Forelimb muscle (tissue), 1 donor: ENCODE measurements around the gene ATP11A. TPM values are rescaled to one million over a fixed set of nuclear protein-coding genes. Genes with fewer than 3 reads are reported as not detected.

ENCODE experiments used
- DNase-seq: peaks from one replicate; pipeline ENCODE4 v3.0.0-alpha.2; 2013; ENCODE audit warnings: low read depth
- polyA plus RNA-seq: library from polyadenylated mRNA; unstranded; fragments of 120-200 nt; gene quantifications from one replicate; pipeline ENCODE4 v1.2.1, GENCODE V29; 2013; ENCODE audit not compliant: insufficient read length

Gene ATP11A
- polyA plus RNA-seq, 1 donor, result 22.0 TPM

DNA sequence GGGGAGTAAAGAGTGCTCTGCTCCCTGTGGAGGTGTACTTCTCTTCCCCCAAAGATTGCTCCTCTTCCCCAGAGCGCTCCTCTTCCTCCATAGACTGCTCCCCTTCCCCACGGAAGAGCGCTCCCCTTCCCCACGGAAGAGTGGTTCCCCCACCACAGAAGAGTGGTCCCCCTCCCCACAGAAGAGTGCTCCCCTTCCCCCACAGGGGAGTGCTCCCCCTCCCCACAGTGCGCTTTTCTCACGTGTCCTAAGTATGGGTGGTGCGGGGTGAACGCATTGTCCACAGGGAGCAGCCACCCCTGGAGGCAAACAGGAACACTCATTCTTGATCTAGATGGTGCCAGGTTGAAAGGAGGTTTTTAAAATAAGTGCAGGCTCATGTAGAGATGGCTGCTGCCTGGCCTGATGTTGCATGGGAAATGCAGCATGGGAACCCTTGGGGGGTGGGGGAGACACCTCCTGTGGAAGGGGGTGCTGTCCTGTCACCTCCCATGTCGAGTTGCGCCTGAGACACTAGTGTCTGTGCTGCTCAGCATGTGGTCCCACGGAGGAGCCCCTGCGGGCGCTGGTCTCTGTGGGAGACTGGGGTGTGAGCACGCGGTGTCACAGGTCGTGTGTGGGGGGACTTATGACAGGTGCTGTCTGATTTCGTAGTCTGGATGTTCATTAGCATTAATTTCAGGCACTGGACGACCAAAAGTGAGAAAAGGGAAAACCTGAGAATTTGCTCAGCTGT, 52.2 kb downstream of the ATP11A start:
- DNase-seq, result no peak

- no peak for DNase-seq
Measured at GRCh38 chr13:112742583-112742982, 52.7 kb downstream of the ATP11A start.

GRCh38 chr13:112743451-112744167, 53.8 kb downstream of the ATP11A start:
- no peak for DNase-seq

GRCh38 chr13:112744168-112745021, 54.6 kb downstream of the ATP11A start:
- no peak for DNase-seq

DNA sequence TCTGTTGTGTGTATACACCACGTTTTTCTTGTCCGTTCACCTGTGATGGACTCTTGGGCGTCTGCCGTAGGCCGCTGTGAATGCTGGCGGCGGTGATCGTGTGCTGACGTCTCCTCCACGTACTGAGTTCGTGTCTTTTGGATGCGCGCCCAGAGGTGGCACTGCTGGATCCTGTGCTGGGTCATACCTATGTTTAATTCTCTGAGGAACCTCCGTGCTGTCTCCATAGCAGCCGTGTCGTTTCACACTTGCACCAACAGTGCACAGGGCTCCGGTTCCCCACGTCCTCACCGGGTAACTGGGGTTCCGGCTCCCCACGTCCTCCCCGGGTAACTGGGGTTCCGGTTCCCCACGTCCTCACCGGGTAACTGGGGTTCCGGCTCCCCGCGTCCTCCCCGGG, 56.2 kb downstream of the ATP11A start:
- no peak for DNase-seq

DNA sequence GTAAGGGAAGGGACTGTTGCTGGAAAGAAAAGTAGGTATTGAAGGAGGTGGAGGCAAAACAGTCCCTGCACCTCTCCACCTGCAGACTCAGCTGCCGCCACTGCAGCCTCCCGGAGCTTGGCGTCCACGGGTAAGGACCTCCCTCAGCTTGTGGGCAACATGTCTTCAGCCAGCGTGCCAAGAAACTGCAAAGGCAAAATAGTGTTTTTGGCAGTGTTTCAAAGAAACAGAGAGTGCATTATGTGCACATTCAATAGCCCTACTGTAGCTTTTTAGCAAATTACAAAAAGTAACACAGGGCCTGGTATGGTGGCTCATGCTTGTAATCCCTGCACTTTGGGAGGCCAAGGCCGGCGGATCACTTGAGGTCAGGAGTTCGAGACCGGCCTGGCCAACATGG, 57.4 kb downstream of the ATP11A start:
- no peak for DNase-seq

DNA sequence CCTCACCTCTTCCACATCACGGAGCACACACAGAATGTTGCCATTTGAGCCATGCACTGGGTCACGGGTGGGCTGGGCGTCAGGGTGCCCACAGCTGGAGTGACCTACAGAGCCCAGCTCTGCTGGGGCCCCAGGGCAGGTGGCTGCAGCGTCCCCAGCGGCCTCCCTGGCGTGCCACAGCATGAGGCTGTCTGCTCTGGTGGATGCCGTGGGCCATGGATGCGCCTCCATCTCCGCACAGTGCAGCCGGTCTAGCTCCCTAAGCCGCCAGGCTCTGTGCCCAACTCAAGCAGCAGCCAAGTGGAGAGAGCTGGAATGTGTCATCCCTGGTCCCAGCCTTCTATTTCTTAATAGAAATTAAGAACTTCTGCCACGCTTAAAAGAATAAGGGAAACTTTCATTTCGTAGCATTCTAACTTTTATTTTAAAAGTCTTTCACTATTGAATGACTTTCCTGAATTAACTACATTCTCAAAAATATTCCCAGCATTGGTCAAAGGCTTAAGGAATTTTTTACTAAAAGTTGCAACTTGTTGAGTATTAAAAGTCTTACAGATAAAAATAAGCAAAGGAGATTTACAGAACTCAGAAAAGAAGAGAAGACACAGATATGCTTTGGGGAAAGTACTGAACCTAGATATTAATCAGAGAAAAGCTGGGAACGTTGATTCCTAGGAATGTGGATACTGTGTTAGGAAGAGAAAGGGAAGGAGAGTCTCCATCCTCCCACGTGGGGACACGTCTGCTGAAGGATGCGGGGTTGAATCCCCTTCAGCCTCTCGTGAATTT, 59.3 kb downstream of the ATP11A start:
- DNase-seq, result no peak

DNA sequence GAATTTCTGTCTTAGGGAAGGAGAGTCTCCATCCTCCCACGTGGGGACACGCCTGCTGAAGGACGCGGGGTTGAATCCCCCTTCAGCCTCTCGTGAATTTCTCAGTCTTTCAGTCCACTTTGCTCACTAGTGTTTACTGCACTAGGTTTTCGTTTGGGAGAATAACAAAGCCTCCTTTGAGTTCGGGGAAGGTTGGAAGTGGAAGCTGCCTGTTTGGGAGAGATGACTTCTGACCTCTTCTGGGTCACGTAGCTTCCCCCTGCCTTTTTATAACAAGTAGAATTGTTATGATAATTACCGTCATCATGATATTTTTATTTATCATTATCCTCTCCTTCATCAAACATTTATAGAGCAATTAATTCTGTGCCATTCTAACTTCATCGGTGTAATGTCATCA, 60.7 kb downstream of the ATP11A start:
- DNase-seq, result no peak

- DNase-seq, result no peak
Measured at GRCh38 chr13:112751617-112752016, 61.8 kb downstream of the ATP11A start.

- no peak for DNase-seq
Measured at GRCh38 chr13:112752211-112752610, 62.4 kb downstream of the ATP11A start.

DNA sequence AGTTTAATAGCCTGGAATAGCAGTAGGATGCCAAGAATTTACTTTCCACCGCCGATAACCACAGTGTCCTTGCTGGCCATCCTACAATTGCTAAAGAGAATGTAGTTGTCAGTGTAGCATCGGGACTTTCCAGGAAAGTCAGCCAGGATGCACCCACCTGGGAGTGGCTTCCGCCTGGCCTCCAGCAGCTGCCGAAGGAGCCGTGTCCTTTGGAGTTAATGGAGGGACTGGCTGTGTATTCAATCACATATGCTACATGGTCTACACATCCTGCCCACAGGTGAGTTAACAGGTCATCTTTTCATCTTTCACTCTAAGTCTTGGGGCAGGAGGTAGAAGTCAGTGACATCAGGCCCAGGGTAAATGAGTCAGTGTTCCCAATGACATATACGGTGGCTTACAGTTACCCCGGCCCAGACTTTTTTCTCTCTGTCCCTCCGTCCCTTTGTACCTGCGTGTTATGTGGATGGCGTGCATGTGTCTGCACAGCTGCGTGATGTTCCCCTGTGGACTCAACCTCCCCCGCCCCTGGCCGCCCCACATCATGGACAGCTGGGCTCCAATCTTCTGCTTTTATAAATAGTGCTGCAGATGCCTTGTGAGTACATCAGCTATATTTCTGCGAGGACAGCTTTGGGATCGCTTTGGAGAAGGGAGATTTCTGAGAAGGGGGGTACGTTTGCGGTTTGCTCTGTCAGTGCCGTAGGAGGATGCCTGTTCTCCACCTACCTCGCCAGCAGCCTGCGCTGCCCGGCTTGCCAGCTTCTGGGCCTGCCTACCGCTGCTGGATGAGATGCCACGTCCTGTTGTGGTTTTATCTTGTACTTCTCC, 63.1 kb downstream of the ATP11A start:
- DNase-seq, result no peak

- no peak for DNase-seq
Measured at GRCh38 chr13:112753833-112754232, 64.0 kb downstream of the ATP11A start.

- DNase-seq, result no peak
Measured at GRCh38 chr13:112754281-112755025, 64.6 kb downstream of the ATP11A start.

DNA sequence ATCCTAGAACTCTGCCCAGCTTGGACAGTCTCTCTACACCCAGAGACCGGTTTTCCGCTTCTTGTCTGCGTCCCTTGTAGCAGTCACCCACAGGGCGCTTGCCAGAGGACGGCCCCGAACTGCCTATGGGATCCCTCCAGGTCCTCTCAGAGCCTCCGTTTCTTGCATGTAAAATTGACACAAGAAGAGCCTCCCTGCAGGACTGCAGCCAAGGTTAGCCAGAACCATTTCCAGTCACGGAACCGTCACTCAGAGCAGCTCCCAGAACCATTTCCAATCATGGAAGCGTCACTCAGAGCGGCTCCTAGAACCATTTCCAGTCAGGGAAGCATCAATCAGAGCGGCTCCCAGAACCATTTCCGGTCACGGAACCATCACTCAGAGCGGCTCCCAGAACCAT, 65.5 kb downstream of the ATP11A start:
- no peak for DNase-seq

DNA sequence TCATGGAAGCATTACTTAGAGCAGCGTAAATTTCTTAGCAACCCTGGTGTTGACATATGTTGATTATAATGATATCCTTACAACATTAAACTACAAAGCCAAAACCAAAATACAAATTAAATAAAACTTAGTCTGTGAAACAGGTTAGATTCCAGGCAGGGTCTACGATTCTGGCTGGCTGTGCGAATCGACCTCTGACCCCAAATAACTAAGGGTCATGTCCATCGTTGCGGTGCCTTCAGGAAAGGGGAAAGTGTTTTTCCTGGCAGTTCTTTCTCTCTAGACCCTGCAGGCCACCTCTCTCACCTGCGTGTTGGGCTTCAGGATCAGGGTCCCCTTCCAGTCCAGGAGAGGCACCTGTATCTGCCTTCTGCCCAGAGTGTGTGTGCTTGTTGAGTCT, 66.2 kb downstream of the ATP11A start:
- no peak for DNase-seq

DNA sequence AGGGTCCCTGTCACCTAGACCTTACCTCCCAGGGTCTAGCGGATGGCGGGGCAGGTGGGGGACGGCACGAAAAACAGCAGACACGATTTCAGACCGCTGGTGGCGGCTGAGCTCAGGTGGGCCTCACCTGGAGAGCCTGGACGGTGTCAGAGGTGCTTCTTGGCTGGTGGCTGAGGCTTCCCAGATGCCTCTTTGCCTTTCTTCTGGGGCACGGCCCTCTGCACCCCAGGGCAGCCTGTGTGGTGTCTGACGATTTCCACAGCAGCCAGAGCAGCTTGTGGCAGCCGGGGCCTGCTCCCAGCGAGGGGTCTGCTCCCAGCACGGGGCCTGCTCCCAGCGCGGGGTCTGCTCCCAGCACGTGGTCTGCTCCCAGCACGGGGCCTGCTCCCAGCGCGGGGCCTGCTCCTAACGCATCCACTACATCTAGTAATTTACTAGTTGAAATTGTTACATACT, 66.7 kb downstream of the ATP11A start:
- DNase-seq, result no peak

GRCh38 chr13:112756967-112757758, 67.3 kb downstream of the ATP11A start:
- no peak for DNase-seq

- no peak for DNase-seq
Measured at GRCh38 chr13:112757759-112758086, 67.9 kb downstream of the ATP11A start.

- no peak for DNase-seq
Measured at GRCh38 chr13:112759053-112759452, 69.2 kb downstream of the ATP11A start.
